ENCODE results near the gene SALL2. TPM values are rescaled to one million over a fixed set of nuclear protein-coding genes. Genes with fewer than 3 reads are reported as not detected.
A peak's percentile ranks its signal among the peaks of the same experiment; 100 is the strongest.

SALL2 gene
- total and polyA plus RNA-seq, 2 of the 8 experiments (the other 6 are each of a cell fraction or from before 2014, with no cell fraction given), result 310 to 360 TPM

DNA sequence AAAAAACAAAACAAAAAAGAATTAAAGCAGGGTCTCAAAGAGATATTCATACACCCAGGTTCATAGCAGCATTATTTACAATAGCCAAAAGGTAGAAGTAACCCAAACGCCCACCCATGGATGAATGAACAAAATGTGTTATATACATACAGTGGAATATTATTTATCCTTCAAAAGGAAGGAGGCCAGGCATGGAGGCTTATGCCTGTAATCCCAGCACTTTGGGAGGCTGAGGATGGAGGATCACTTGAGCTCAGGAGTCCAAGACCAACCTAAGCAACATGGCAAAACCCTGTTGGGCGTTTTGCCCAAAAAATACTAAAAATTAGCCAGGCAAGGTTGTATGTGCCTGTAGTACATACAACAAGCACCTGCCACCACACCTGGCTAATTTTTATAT lies 19.6 kb downstream of the SALL2 start:
- CTCF ChIA-PET (ENCODE audit: partially characterized antibody), result no interaction called here
- H4K5ac ChIP-seq (ENCODE audit: insufficient read length, low read depth, low read length), result no peak overlapping the region
- H3K4ac ChIP-seq (replicated peaks; ENCODE audit: insufficient read length, low read depth, low read length), result no peak overlapping the region
- H2AK5ac ChIP-seq (ENCODE audit: low read depth, low read length), result no peak overlapping the region
- no peaks in the 10 kb centered on the region for H3K9me3 ChIP-seq (ENCODE audit: insufficient read depth in 2 of 2, low read depth in 1 of 2, low read length in 1 of 2)
- H2AFZ ChIP-seq (ENCODE audit: low read length), result no peak overlapping the region
- no peak overlapping the region for H2BK20ac ChIP-seq (ENCODE audit: low read length)
- H3K23me2 ChIP-seq (ENCODE audit: low read depth, low read length), result peaks cover 2% of the 10 kb centered on the region; the same call in 1 of the 2 replicates
- H4K91ac ChIP-seq (replicated peaks; ENCODE audit: insufficient read length, low read length), result no peak overlapping the region
- H3K4me1 ChIP-seq (replicated peaks in 1 of 4; ENCODE audit: control insufficient read depth in 3 of 4, insufficient read depth in 4 of 4, low read length in 3 of 4), result peaks cover 0 to 6% (median 2%) of the 10 kb centered on the region in 4 experiments; a peak in 4 of 7 replicates
- H2BK12ac ChIP-seq (ENCODE audit: low read depth, low read length), result no peak overlapping the region
- no peak overlapping the region for H3K4me3 ChIP-seq (ENCODE audit: extremely low read depth in 1 of 4, insufficient read depth in 2 of 4, low read depth in 3 of 4, low read length in 4 of 4)
- no peak overlapping the region for H3K14ac ChIP-seq (ENCODE audit: insufficient read length)
- no peak overlapping the region for H3K56ac ChIP-seq (replicated peaks; ENCODE audit: insufficient read length, low read depth, low read length)
- no peak overlapping the region for H3K9ac ChIP-seq (replicated peaks in 1 of 4; ENCODE audit: extremely low read depth in 1 of 4, low read depth in 3 of 4, low read length in 3 of 4)
- H3K79me2 ChIP-seq (ENCODE audit: control insufficient read depth in 1 of 2, insufficient read depth in 2 of 2, low read length in 2 of 2), result peaks cover 15 to 76% of the 10 kb centered on the region in 2 experiments
- 81% methylated on average over 2 of the region's 2 CpGs; no CpG with 5 or more reads in 1 of the 2 experiments for WGBS, 2 experiments (ENCODE audit: extremely low coverage in 1 of 2, insufficient coverage in 1 of 2, insufficient read length in 1 of 2, insufficient replicate concordance in 2 of 2, low coverage in 1 of 2, low lambda C conversion rate in 2 of 2, missing lambda C conversion rate in 1 of 2)
- no peak overlapping the region for H2BK15ac ChIP-seq (ENCODE audit: low read length)
- POLR2A ChIA-PET (ENCODE audit: partially characterized antibody), result interaction anchor here (26.0 kb wide), 1 partner anchor 28 kb away, joined by 769 read pairs; the partner anchor contains the start of gene SALL2
- no peak overlapping the region for H2BK5ac ChIP-seq (ENCODE audit: low read depth, low read length)
- no peak for TF ChIP-seq SP4 (IDR thresholded peaks at IDR 0.05; ENCODE audit: low read length)
- H3K27ac ChIP-seq (ENCODE audit: low read depth, low read length), result no peak overlapping the region
- H4K20me1 ChIP-seq (replicated peaks in 1 of 2; ENCODE audit: control insufficient read depth in 1 of 2, insufficient read depth in 2 of 2, low read length in 2 of 2), result peaks cover 0 to 11% of the 10 kb centered on the region in 2 experiments
- no peak overlapping the region for H2BK120ac ChIP-seq (replicated peaks; ENCODE audit: low read depth, low read length)
- FAIRE-seq (no peak), DNase-seq (ENCODE audit: low read depth in 1 of 2, low spot score in 2 of 2) (peak in 1 of 2 experiments; percentile 17)
- no peaks in the 10 kb centered on the region for H3K27me3 ChIP-seq (replicated peaks in 1 of 4; ENCODE audit: control insufficient read depth in 3 of 4, extremely low read depth in 1 of 4, insufficient read depth in 3 of 4, low read length in 3 of 4)
- 0 out of 2 replicates have a peak, but pooled peaks cover 5% of the 10 kb centered on the region for H3K79me1 ChIP-seq (ENCODE audit: low read depth, low read length)
- no peak overlapping the region for H3K18ac ChIP-seq (ENCODE audit: extremely low read depth, low read length)
- no peak overlapping the region for H4K8ac ChIP-seq (ENCODE audit: extremely low read depth, insufficient read depth, low read length)
- H3K36me3 ChIP-seq (ENCODE audit: control insufficient read depth in 2 of 4, insufficient read depth in 4 of 4, low read length in 3 of 4), result peaks cover 18 to 52% (median 24%) of the 10 kb centered on the region in 4 experiments; a peak in 7 of 8 replicates
- H3K23ac ChIP-seq (ENCODE audit: insufficient read length), result no peak overlapping the region
- no peak overlapping the region for H3K4me2 ChIP-seq (ENCODE audit: insufficient read depth in 1 of 2, low read depth in 2 of 2, low read length in 2 of 2)
